ENCODE measurements around the gene MBNL2. TPM values are rescaled to one million over a fixed set of nuclear protein-coding genes. Genes with fewer than 3 reads are reported as not detected.

MBNL2 gene
- total and polyA plus RNA-seq, 4 donors: 26.5 to 79.4 (median 55.7) TPM

DNA sequence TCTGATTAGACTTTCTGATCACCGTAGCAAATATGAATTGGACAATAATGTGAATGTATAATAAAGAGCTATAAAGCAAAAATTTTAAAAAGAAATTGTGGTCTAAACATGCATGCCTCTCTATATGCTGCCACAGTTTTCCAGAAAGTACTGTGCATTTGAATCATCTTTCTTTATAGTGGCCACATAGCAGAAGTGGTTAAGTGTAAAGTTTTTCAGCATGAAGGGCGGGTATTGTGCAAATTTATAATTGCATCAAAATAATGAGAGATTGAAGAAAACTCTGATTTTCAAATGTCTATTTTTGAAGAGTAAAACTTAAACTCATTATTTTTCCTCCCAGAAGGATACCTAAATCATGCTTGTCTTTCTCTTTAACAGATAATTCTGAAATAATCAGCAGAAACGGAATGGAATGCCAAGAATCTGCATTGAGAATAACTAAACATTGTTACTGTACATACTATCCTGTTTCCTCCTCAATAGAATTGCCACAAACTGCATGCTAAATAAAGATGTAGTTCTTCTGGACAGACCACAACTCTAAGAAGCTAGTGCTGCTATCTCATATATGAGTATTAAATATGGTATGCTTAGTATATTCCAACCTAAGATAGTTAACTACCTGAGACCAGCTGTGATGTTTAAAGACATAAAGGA lies 168.9 kb downstream of the MBNL2 start:
- 67 to 70% methylated on average over 3 of the region's 3 CpGs for WGBS, 2 donors
- Histone ChIP-seq H3K4me1 (ENCODE audit: control insufficient read depth in 1 of 2, insufficient read depth in 2 of 2, low read length in 2 of 2) (peaks cover 0 to 3% of the 10 kb centered on the region in 2 donors), H3K4me3 (ENCODE audit: low read length in 2 of 2) (no peak overlapping the region), H3K27ac (ENCODE audit: low read depth in 1 of 2, low read length in 2 of 2) (no peak overlapping the region), H3K27me3 (ENCODE audit: control insufficient read depth in 1 of 2, insufficient read depth in 2 of 2, low read length in 1 of 2) (peaks cover 0 to 1% of the 10 kb centered on the region in 2 donors), H3K9me3 (ENCODE audit: control insufficient read depth, low read length) (no peaks in the 10 kb centered on the region), H3K36me3 (ENCODE audit: control insufficient read depth in 1 of 2, insufficient read depth in 2 of 2, low read length in 1 of 2) (no peaks in the 10 kb centered on the region)
- intact Hi-C loops (cut with DNase I): no loop called here
- ATAC-seq (ENCODE audit: low FRiP score) (no peak), DNase-seq (no peak)

DNA sequence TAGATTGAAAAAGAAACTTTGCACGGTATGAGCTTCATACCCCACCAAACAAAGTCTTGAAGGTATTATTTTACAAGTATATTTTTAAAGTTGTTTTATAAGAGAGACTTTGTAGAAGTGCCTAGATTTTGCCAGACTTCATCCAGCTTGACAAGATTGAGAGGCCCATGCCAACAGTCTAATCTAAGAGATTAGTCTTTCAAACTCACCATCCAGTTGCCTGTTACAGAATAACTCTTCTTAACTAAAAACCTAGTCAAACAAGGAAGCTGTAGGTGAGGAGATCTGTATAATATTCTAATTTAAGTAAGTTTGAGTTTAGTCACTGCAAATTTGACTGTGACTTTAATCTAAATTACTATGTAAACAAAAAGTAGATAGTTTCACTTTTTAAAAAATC lies 169.9 kb downstream of the MBNL2 start:
- peaks cover 0 to 1% of the 10 kb centered on the region in 2 donors for H3K27me3 ChIP-seq (ENCODE audit: control insufficient read depth in 1 of 2, insufficient read depth in 2 of 2, low read length in 1 of 2)
- H3K4me3 ChIP-seq (ENCODE audit: low read length in 2 of 2): no peak overlapping the region
- no peak overlapping the region for H3K27ac ChIP-seq (ENCODE audit: low read depth in 1 of 2, low read length in 2 of 2)
- no peak for ATAC-seq (ENCODE audit: low FRiP score)
- no peak for DNase-seq
- intact Hi-C loops (cut with DNase I): no loop called here
- no peaks in the 10 kb centered on the region for H3K9me3 ChIP-seq (ENCODE audit: control insufficient read depth, low read length)
- 5 to 11% methylated on average over 1 of the region's 1 CpG for WGBS, 2 donors
- no peaks in the 10 kb centered on the region for H3K36me3 ChIP-seq (ENCODE audit: control insufficient read depth in 1 of 2, insufficient read depth in 2 of 2, low read length in 1 of 2)
- no peaks in the 10 kb centered on the region for H3K4me1 ChIP-seq (ENCODE audit: control insufficient read depth in 1 of 2, insufficient read depth in 2 of 2, low read length in 2 of 2)

DNA sequence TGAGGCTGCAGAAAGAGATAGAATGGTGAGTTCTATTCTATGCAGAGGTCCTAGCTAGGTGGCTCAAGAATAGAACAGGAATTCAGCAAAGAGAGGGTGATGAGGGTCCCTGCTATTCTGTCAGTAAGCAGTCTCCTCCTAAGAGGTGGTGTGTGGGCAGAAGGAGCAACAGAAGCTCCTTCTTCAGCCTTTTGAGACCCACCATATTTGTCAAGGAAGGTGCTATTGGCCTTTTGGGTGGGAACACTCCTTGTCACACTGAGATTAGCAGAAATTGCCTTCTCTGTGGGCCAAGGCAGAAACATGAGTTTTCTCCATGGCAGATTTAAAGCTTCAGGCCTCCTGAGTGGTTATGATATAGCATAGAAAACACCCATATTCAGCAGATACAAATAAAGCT lies 172.4 kb downstream of the MBNL2 start:
- Histone ChIP-seq H3K27me3 (ENCODE audit: control insufficient read depth in 1 of 2, insufficient read depth in 2 of 2, low read length in 1 of 2) (peaks cover 0 to 1% of the 10 kb centered on the region in 2 donors), H3K4me1 (ENCODE audit: control insufficient read depth in 1 of 2, insufficient read depth in 2 of 2, low read length in 2 of 2) (no peaks in the 10 kb centered on the region), H3K4me3 (ENCODE audit: low read length in 2 of 2) (no peak overlapping the region), H3K9me3 (ENCODE audit: control insufficient read depth, low read length) (no peaks in the 10 kb centered on the region), H3K36me3 (ENCODE audit: control insufficient read depth in 1 of 2, insufficient read depth in 2 of 2, low read length in 1 of 2) (no peaks in the 10 kb centered on the region), H3K27ac (ENCODE audit: low read depth in 1 of 2, low read length in 2 of 2) (no peak overlapping the region)
- DNase-seq (no peak), ATAC-seq (ENCODE audit: low FRiP score) (no peak)
- intact Hi-C loops (cut with DNase I): no loop called here

DNA sequence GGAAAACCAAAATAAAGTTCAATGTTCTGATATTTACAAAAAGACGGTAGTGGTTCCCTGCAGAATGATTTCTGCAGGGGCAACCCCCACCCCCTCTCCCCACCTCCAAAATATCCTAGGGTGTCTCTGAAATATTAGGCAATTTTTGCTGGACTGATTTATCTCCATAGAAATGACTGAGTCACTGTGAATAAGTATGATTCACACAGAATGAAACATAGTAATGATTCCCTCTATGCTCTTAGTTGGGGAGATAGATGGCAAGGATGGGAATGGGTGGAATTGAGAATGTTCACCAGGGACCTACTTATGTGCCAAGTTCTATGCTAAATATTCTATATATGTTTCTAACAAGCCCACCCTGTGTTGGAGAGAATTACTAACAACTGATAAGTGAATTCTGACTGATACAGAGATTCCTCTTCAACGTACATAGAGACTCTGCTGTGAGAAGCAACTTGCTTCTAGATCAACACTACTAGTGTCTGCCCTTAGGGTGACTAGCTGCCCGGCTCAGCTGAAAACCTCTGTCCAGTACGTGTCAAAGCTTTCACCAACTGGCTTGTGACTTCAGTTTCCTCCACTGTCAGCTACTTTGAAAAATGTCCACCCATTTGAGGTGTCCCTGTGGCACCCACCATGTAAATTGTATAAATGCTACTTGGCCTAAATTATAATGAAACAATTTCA lies 173.5 kb downstream of the MBNL2 start:
- H3K27ac ChIP-seq (ENCODE audit: low read depth in 1 of 2, low read length in 2 of 2): no peak overlapping the region
- peaks cover 0 to 1% of the 10 kb centered on the region in 2 donors for H3K27me3 ChIP-seq (ENCODE audit: control insufficient read depth in 1 of 2, insufficient read depth in 2 of 2, low read length in 1 of 2)
- no peak for ATAC-seq (ENCODE audit: low FRiP score)
- no peak for DNase-seq
- 80 to 81% methylated on average over 4 of the region's 4 CpGs for WGBS, 2 donors
- H3K4me3 ChIP-seq (ENCODE audit: low read length in 2 of 2): no peak overlapping the region
- H3K4me1 ChIP-seq (ENCODE audit: control insufficient read depth in 1 of 2, insufficient read depth in 2 of 2, low read length in 2 of 2): no peaks in the 10 kb centered on the region
- no peaks in the 10 kb centered on the region for H3K9me3 ChIP-seq (ENCODE audit: control insufficient read depth, low read length)
- no peaks in the 10 kb centered on the region for H3K36me3 ChIP-seq (ENCODE audit: control insufficient read depth in 1 of 2, insufficient read depth in 2 of 2, low read length in 1 of 2)
- intact Hi-C loops (cut with DNase I): no loop called here

DNA sequence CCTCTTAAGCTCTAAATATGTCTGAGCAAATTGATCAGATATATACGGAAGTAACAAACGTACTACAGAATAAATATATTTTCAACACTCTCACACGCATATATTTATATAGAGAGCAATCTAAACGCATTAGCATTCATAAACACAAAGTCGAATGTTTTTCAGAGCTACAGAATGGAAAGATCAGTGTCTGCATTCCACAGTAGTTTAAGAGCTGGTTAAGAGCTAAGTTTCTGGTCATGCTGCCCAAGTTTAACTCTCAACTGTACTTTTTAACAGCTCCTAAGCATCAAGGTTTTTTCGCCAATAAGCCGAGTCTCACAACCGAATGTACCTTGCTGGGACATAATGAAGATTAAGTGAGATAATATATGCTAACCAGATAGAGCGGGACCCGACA lies 175.1 kb downstream of the MBNL2 start:
- Histone ChIP-seq H3K4me3 (ENCODE audit: low read length in 2 of 2) (no peak overlapping the region), H3K36me3 (ENCODE audit: control insufficient read depth in 1 of 2, insufficient read depth in 2 of 2, low read length in 1 of 2) (no peaks in the 10 kb centered on the region), H3K27me3 (ENCODE audit: control insufficient read depth in 1 of 2, insufficient read depth in 2 of 2, low read length in 1 of 2) (peaks cover 0 to 1% of the 10 kb centered on the region in 2 donors), H3K27ac (ENCODE audit: low read depth in 1 of 2, low read length in 2 of 2) (no peak overlapping the region), H3K9me3 (ENCODE audit: control insufficient read depth, low read length) (no peaks in the 10 kb centered on the region), H3K4me1 (ENCODE audit: control insufficient read depth in 1 of 2, insufficient read depth in 2 of 2, low read length in 2 of 2) (no peaks in the 10 kb centered on the region)
- DNase-seq: no peak
- WGBS, 2 donors: 65 to 67% methylated on average over 10 of the region's 10 CpGs
- no peak for ATAC-seq (ENCODE audit: low FRiP score)
- intact Hi-C loops (cut with DNase I): no loop called here

DNA sequence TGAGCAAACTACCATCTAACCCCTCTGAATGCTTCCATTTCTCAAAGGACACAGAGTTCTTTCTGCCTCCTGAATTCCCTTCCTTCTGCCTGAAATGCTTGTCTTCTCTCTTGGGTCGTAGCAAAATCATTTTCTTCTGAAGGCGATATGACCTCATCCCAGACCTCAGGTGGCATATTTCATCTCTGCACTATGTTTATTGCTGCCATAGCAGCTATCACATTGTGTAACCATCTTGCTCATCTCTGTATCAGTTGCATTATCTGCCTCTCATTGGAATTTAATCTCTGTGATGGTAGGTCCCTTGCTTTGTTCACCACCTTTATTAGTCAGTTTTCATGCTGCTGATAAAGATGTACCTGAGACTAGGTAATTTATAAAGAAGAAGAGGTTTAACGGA lies 179.3 kb downstream of the MBNL2 start:
- Histone ChIP-seq H3K4me3 (ENCODE audit: low read length in 2 of 2) (no peak overlapping the region), H3K27me3 (ENCODE audit: control insufficient read depth in 1 of 2, insufficient read depth in 2 of 2, low read length in 1 of 2) (no peaks in the 10 kb centered on the region), H3K27ac (ENCODE audit: low read depth in 1 of 2, low read length in 2 of 2) (no peak overlapping the region), H3K4me1 (ENCODE audit: control insufficient read depth in 1 of 2, insufficient read depth in 2 of 2, low read length in 2 of 2) (no peaks in the 10 kb centered on the region), H3K9me3 (ENCODE audit: control insufficient read depth, low read length) (no peaks in the 10 kb centered on the region), H3K36me3 (ENCODE audit: control insufficient read depth in 1 of 2, insufficient read depth in 2 of 2, low read length in 1 of 2) (no peaks in the 10 kb centered on the region)
- intact Hi-C loops (cut with DNase I): no loop called here
- no peak for ATAC-seq (ENCODE audit: low FRiP score)
- WGBS, 2 donors: 62 to 76% methylated on average over 3 of the region's 3 CpGs
- no peak for DNase-seq

DNA sequence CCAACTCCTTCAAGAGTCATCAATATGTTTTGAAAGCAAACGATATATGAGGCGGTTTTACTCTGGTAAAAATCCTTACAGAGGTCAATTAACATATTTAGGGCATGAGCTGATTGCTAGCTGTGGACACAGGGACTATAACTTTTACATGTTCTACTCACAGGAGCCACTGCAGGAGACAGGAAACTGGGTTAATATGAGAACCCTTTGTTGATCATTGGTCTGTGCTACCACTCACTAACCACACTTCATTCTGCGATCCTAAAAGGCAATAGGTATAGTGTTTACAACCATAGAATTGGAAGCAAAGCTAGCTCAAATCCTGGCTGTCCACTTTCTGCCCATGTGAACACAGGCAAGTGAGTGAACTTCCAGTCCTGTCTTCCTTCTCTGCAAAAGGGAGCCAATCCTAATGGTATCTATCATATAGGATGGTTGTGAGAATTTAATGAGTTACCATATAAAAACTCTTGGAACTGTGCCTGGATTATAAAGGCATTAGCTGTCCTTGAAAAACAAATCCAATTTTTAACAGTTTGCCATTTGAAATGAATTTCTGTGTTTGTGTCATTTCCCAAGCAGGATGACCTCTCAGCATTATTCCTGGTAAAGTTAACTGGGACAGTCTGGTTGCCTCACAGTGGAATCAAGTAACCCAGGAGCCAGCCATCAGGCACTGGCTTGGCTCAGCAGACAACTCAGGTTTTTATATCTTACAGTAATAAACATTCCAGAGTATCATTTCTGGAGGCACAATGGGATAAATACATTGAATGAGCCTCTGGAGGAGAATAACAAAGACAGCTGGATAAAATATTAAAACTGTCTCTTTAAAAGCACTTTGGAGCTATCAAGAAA lies 182.0 kb downstream of the MBNL2 start:
- Histone ChIP-seq H3K27ac (ENCODE audit: low read depth in 1 of 2, low read length in 2 of 2) (no peak overlapping the region), H3K4me3 (ENCODE audit: low read length in 2 of 2) (no peak overlapping the region), H3K9me3 (ENCODE audit: control insufficient read depth, low read length) (no peaks in the 10 kb centered on the region), H3K4me1 (ENCODE audit: control insufficient read depth in 1 of 2, insufficient read depth in 2 of 2, low read length in 2 of 2) (no peaks in the 10 kb centered on the region), H3K36me3 (ENCODE audit: control insufficient read depth in 1 of 2, insufficient read depth in 2 of 2, low read length in 1 of 2) (no peaks in the 10 kb centered on the region), H3K27me3 (ENCODE audit: control insufficient read depth in 1 of 2, insufficient read depth in 2 of 2, low read length in 1 of 2) (no peaks in the 10 kb centered on the region)
- intact Hi-C loops (cut with DNase I): no loop called here
- ATAC-seq (ENCODE audit: low FRiP score) (no peak), DNase-seq (no peak)
- WGBS, 2 donors: 90 to 91% methylated on average over 3 of the region's 3 CpGs

DNA sequence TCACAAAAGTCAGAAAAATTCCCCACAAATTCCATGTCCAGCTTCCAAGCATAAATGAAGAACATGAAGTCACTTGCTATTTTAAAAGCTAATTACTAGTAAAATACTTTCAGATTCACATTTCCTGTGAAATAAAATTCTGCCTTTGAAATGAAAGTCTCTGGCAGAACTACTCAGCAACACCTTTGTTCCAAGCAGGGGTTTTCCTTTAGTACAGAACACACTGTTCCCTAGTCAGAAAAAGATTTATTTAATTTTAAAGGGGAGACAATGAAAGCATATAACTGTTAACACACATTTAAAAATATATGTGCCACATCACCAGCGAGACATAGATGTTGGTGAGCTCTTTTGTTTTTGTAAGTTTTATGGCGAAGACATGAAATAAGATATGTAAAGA lies 185.4 kb downstream of the MBNL2 start:
- H3K4me1 ChIP-seq (ENCODE audit: control insufficient read depth in 1 of 2, insufficient read depth in 2 of 2, low read length in 2 of 2): no peaks in the 10 kb centered on the region
- no peaks in the 10 kb centered on the region for H3K9me3 ChIP-seq (ENCODE audit: control insufficient read depth, low read length)
- intact Hi-C loops (cut with DNase I): no loop called here
- no peak for ATAC-seq (ENCODE audit: low FRiP score)
- DNase-seq: no peak
- no peak overlapping the region for H3K4me3 ChIP-seq (ENCODE audit: low read length in 2 of 2)
- no peak overlapping the region for H3K27ac ChIP-seq (ENCODE audit: low read depth in 1 of 2, low read length in 2 of 2)
- H3K27me3 ChIP-seq (ENCODE audit: control insufficient read depth in 1 of 2, insufficient read depth in 2 of 2, low read length in 1 of 2): no peaks in the 10 kb centered on the region
- no peaks in the 10 kb centered on the region for H3K36me3 ChIP-seq (ENCODE audit: control insufficient read depth in 1 of 2, insufficient read depth in 2 of 2, low read length in 1 of 2)
- 40 to 45% methylated on average over 2 of the region's 2 CpGs for WGBS, 2 donors

Data from aorta (tissue), 5 donors.